ACC112 (cell line): ENCODE results near the gene BTBD1.
"Not testable (repeated sequence)": the region's sequence is repeated elsewhere in the genome, so short reads cannot be mapped to it uniquely, and the experiment has no call there.

ENCODE experiments used
- H2AFZ ChIP-seq: fragments of 200-600 bp; sonication (generic); one replicate; pipeline ENCODE4 v1.6.0; 2017; ENCODE audit warnings: antibody characterized with exemption, low read length; ENCODE audit not compliant: unreplicated experiment
- H3K27ac ChIP-seq: fragments of 200-600 bp; sonication (generic); 2 replicates; pipeline ENCODE4 v1.5.1; 2014; ENCODE audit warnings: low read depth, mild to moderate bottlenecking, antibody characterized with exemption, low read length, moderate library complexity
- H3K27me3 ChIP-seq: fragments of 200-600 bp; sonication (generic); 2 replicates; pipeline ENCODE4 v1.6.1; 2014; ENCODE audit warnings: mild to moderate bottlenecking, antibody characterized with exemption, low read length, moderate library complexity, mixed read lengths; ENCODE audit not compliant: insufficient read depth
- H3K36me3 ChIP-seq: fragments of 200-600 bp; sonication (generic); 2 replicates; pipeline ENCODE4 v1.6.1; 2016; ENCODE audit warnings: mild to moderate bottlenecking, antibody characterized with exemption, low read length, moderate library complexity, mixed read lengths; ENCODE audit not compliant: insufficient read depth
- H3K4me1 ChIP-seq: fragments of 200-600 bp; sonication (generic); one replicate; pipeline ENCODE4 v1.6.1; 2016; ENCODE audit warnings: low read length, mixed read lengths; ENCODE audit not compliant: insufficient read depth, unreplicated experiment, control insufficient read depth
- H3K4me3 ChIP-seq: fragments of 200-600 bp; sonication (generic); 2 replicates; pipeline ENCODE4 v1.5.1; 2014; ENCODE audit warnings: mild to moderate bottlenecking, low read depth, low read length
- H3K79me2 ChIP-seq: fragments of 200-600 bp; sonication (generic); one replicate; pipeline ENCODE4 v1.6.0; 2016; ENCODE audit warnings: low read length; ENCODE audit not compliant: control insufficient read depth, unreplicated experiment, insufficient read depth

BTBD1 gene

GRCh38 chr15:83092309-83092976 is 25.4 kb upstream of the BTBD1 start:
- no peak overlapping the region for H3K27ac ChIP-seq
- H3K4me3 ChIP-seq, result no peak overlapping the region
- H3K27me3 ChIP-seq, result peaks cover 8% of the 10 kb centered on the region
- H3K4me1 ChIP-seq, result peaks cover 9% of the 10 kb centered on the region
- H2AFZ ChIP-seq, result peak overlapping the region; percentile 2
- no peaks in the 10 kb centered on the region for H3K36me3 ChIP-seq
- no peaks in the 10 kb centered on the region for H3K79me2 ChIP-seq

- H2AFZ ChIP-seq, result not testable (repeated sequence)
These were observed 24.9 kb upstream of the BTBD1 start for GRCh38 chr15:83091965-83092308.

DNA sequence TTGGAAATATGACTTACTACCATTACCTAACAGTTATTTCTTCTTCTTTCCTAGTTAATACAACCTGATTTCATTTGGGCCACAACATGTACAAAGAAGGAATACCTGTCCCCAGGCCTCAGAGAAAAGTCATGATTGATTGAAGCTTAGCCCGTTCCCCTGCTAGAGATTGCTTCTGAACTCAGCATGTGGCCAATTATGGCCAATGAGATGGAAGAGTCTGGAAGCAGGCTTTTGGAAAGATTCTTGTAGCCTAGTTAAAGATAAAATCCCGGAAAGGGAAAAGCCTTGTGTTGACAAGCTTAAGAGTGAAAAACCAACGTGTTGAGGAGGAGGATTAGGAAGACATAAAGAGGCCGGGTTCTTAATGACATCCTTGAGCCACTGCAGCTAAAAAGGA is 23.4 kb upstream of the BTBD1 start:
- Histone ChIP-seq H3K27ac (no peak overlapping the region), H3K4me3 (no peak overlapping the region)

More at GRCh38 chr15:83091965-83092308, 24.9 kb upstream of the BTBD1 start:
- not testable (repeated sequence) for H3K79me2 ChIP-seq, H3K36me3 ChIP-seq, H3K27ac ChIP-seq, H3K4me1 ChIP-seq, H3K27me3 ChIP-seq, H3K4me3 ChIP-seq

DNA sequence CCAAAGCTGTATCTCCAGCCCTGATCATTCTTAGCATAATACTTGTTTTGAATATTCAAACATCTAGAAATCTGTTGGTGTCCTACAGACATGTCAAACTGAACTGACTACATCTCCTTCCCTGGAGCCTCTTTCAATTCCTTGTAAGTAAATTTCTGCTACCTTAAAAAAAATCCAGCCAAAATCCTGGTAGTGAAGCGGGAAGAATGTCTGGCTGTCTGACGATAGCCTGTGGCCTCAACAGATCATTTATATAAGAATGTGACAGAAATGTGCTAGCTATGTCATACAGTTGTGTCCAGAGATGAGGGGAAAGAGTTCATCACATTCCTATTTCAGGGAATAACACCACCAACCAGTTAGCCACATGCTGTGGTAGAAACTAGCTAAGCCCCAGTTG is 21.8 kb upstream of the BTBD1 start:
- Histone ChIP-seq H3K36me3 (no peaks in the 10 kb centered on the region), H3K27ac (no peak overlapping the region), H3K27me3 (no peaks in the 10 kb centered on the region), H3K4me1 (peaks cover 9% of the 10 kb centered on the region), H3K4me3 (no peak overlapping the region), H2AFZ (no peak overlapping the region), H3K79me2 (no peaks in the 10 kb centered on the region)

More for the DNA sequence above, 23.4 kb upstream of the BTBD1 start:
- Histone ChIP-seq H2AFZ (no peak overlapping the region), H3K79me2 (no peaks in the 10 kb centered on the region), H3K36me3 (no peaks in the 10 kb centered on the region), H3K27me3 (no peaks in the 10 kb centered on the region), H3K4me1 (peaks cover 9% of the 10 kb centered on the region)

DNA sequence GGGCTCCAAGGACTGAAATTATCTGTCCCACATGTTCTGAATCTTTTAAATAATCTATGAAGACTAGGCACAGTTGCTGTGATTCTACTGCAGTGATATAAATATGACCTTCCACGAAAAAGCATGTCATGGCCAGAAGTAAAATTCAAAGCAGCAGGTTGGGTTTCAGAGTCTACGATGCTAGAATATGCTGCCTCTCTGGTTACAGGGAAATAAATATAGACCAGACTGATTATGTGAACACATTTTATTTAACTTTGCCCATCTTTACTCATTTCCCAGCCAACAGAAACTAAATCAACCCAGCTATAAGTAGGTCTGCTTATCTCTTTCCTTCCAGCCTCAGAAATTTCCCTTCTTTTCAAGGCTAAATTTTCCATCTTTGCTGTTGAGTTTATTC is 20.5 kb upstream of the BTBD1 start:
- Histone ChIP-seq H3K4me1 (peaks cover 5% of the 10 kb centered on the region), H3K79me2 (no peaks in the 10 kb centered on the region), H2AFZ (no peak overlapping the region), H3K27ac (no peak overlapping the region), H3K36me3 (no peaks in the 10 kb centered on the region), H3K4me3 (no peak overlapping the region), H3K27me3 (no peaks in the 10 kb centered on the region)

DNA sequence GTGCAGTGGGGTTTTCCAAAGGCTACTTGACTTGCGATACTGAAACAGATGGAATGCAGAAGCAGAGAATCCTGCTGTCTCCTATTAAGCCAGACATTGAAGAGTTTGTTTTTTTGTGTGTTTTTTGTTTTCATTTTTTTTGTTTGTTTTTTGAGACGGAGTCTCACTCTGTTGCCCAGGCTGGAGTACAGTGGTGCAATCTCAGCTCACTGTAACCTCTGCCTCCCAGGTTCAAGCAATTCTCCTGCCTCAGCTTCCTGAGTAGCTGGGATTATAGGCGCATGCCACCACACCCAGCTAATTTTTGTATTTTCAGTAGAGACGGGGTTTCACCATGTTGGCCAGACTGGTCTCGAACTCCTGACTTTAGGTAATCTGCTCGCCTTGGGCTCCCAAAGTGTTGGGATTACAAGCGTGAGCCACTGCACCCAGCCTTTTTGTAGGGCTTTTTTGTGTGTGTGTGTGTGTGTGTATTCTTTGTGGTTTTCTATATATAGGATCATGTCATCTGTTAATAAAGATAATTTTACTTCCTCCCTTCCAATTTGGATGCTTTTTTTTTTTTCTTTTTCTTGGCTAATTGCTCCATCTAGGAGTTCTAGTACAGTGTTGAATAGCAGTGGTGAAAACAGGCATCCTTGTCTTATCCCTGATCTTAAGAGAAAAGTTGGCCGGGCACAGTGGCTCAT is 19.0 kb upstream of the BTBD1 start:
- not testable (repeated sequence) for H3K27me3 ChIP-seq, H3K4me1 ChIP-seq, H3K27ac ChIP-seq, H2AFZ ChIP-seq, H3K79me2 ChIP-seq, H3K36me3 ChIP-seq, H3K4me3 ChIP-seq

GRCh38 chr15:83085461-83085860 is 18.4 kb upstream of the BTBD1 start:
- peaks cover 10% of the 10 kb centered on the region for H3K27me3 ChIP-seq
- not testable (repeated sequence) for H3K4me1 ChIP-seq, H3K36me3 ChIP-seq

GRCh38 chr15:83082730-83083386 is 15.8 kb upstream of the BTBD1 start:
- H3K4me3 ChIP-seq, result no peak overlapping the region
- no peaks in the 10 kb centered on the region for H3K36me3 ChIP-seq
- peaks cover 35% of the 10 kb centered on the region for H3K27me3 ChIP-seq
- no peaks in the 10 kb centered on the region for H3K4me1 ChIP-seq
- H3K79me2 ChIP-seq, result no peaks in the 10 kb centered on the region
- no peak overlapping the region for H2AFZ ChIP-seq
- H3K27ac ChIP-seq, result no peak overlapping the region

More at GRCh38 chr15:83085461-83085860, 18.4 kb upstream of the BTBD1 start:
- not testable (repeated sequence) for H2AFZ ChIP-seq, H3K79me2 ChIP-seq, H3K4me3 ChIP-seq, H3K27ac ChIP-seq

DNA sequence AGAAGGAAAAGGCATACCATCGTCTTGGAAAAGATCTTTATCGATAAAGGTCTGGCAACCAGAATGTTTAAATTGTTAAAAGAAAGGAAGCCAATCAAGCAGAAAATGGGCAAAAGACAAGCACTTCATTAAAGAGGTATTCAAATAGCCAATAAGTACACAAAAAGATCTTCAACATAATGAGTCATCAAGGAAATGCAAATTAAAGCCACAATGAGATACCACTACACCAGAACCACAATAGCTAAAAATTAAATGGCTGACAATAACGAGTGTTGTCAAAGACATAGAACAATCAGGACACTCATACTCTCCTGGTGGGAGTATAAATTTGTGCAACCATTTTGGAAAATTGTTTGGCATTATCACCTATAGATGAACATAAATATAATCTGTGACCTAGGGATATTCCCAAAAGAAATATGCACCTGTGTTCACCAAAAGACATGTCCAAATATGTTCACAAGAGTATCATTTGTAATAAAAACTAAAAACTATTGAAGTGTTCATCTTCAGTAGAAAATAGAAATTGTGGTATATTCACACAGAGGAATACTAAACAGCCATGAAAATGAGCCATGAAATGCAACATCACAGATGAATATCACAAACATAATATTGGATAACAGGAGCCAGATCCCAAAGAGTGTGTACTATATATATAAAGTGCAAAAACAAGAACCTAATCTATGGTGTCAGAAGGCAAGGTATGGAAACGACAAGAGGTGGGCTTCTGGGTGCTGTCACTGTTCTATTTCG is 14.4 kb upstream of the BTBD1 start:
- no peak overlapping the region for H2AFZ ChIP-seq
- H3K27ac ChIP-seq, result no peak overlapping the region
- H3K79me2 ChIP-seq, result no peaks in the 10 kb centered on the region
- H3K36me3 ChIP-seq, result no peaks in the 10 kb centered on the region
- peaks cover 44% of the 10 kb centered on the region for H3K27me3 ChIP-seq
- no peak overlapping the region for H3K4me3 ChIP-seq
- no peaks in the 10 kb centered on the region for H3K4me1 ChIP-seq

DNA sequence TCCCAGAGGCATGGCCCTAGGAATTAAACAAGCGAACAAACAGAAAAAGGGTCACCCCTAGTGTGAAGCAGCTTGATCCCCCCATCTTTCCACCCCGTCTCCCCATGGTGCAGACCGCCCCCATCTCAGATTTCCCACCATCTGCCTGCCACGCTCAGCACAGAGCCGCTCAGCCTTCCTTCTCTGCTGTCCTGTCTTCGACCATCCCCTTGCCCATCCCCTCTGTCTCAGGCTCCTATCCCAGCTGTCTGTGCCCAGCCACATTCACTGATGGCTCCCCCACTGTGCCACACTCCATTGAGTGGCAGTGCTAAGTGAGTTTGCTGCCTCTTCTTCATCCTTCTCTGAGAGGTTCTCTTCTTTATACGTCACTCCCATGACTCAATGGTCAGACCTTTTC is 11.7 kb upstream of the BTBD1 start:
- Histone ChIP-seq H3K36me3 (no peaks in the 10 kb centered on the region), H2AFZ (no peak overlapping the region), H3K27me3 (peaks cover 44% of the 10 kb centered on the region), H3K4me1 (no peaks in the 10 kb centered on the region), H3K79me2 (no peaks in the 10 kb centered on the region), H3K27ac (no peak overlapping the region), H3K4me3 (no peak overlapping the region)
